WTC11 (cell line): ENCODE measurements around the gene NRF1.

Experiments
- ATF6 ChIP-seq: sonication (generic); formaldehyde crosslinking; IDR thresholded peaks from 2 replicates; pipeline ENCODE4 v1.8.1; 2023; ENCODE audit warnings: mild to moderate bottlenecking, missing genetic modification reagents
- CTCF ChIP-seq: fragments of 200-600 bp; IDR thresholded peaks from 2 replicates; pipeline ENCODE4 v1.8.0; 2022; ENCODE audit warnings: antibody characterized with exemption
- E2F4 ChIP-seq: sonication (generic); formaldehyde crosslinking; IDR thresholded peaks from 2 replicates; pipeline ENCODE4 v1.8.1; 2022; ENCODE audit warnings: low read depth, mild to moderate bottlenecking, moderate library complexity, missing genetic modification reagents, borderline replicate concordance
- ETV6 ChIP-seq: sonication (generic); formaldehyde crosslinking; IDR thresholded peaks from 2 replicates; pipeline ENCODE4 v1.8.1; 2022; ENCODE audit warnings: mild to moderate bottlenecking, missing genetic modification reagents
- NR1H2 ChIP-seq: sonication (generic); formaldehyde crosslinking; IDR thresholded peaks from 2 replicates; pipeline ENCODE4 v1.9.0; 2021; ENCODE audit warnings: mild to moderate bottlenecking, moderate library complexity, missing genetic modification reagents
- ZSCAN18 ChIP-seq: fragments of 250-450 bp; sonication (Bioruptor Pico); IDR thresholded peaks from 2 replicates; pipeline ENCODE4 v2.1.2; 2022; ENCODE audit warnings: mild to moderate bottlenecking, moderate library complexity

- TF ChIP-seq CTCF: no peak
- no peak for TF ChIP-seq ZSCAN18 (CRISPR knock-in tag)
- 0 out of 2 replicates have a peak, but pooled peaks have one; percentile 45 for TF ChIP-seq NR1H2 (CRISPR knock-in tag)
- TF ChIP-seq ETV6 (CRISPR knock-in tag): no peak
- TF ChIP-seq ATF6: no peak
- no peak for TF ChIP-seq E2F4 (CRISPR knock-in tag)
Measured at GRCh38 chr7:129785685-129786514, 174.4 kb downstream of the NRF1 start.
